COLO668 (cell line): Measurements from ENCODE around the gene SLC25A19.
"Not testable (repeated sequence)": the region's sequence is repeated elsewhere in the genome, so short reads cannot be mapped to it uniquely, and the experiment has no call there.

Experiments used
- DNase-seq: peaks from one replicate; lab custom pipeline; 2025; ENCODE audit not compliant: unreplicated experiment; lab: John Stamatoyannopoulos, UW

Gene SLC25A19

DNA sequence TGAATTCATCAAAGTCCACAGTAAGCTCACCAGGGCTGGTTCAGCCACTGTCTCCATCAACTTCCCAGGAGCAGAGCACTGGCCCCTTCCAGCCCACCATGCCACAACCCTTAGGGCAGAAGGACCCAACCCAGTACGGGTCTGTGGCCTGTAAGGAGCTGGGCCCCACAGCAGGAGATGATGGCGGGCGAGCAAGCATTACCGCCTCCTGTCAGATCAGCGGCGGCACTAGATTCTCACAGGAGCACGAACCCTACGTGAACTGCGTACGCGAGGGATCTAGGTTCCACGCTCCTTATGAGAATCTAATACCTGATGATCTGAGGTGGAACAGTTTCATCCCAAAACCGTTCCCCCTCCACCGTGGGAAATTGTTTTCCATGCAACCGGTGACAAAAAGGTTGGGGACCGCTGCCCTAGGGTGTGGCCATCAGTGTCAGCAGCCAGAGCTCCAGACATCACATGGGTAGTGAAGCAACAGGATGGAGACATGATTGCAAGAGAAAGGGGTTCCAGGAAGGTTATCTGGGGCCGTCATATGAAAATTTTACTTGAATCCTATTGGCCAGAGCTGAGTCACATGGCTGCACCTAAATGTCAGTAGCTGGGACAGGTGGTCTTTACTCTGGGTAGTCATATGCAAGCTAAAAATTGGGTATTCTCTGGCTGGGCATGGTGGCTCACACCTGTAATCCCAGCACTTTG, 12.4 kb upstream of the SLC25A19 start:
- DNase-seq, result no peak

DNA sequence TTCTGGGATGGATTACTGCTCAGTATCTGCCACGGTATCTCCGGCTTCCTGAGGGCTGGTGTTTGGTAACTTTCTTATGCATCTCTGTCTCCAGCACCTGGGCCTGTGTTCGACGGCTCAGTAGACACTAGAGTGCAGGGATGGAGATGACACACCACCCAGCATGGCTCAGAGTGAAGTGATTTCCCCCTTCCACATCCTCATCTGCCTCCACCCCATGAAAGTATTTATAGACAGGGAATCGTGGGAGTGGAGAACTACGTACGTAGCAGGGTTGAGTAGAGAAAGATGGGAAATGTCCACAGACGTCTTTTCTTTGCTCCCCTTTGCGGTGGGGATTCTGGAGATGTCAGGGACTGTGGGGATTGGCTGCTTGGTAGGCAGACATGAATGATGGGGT, 11.8 kb upstream of the SLC25A19 start:
- no peak for DNase-seq

- DNase-seq, result no peak
Observed at GRCh38 chr17:75300280-75300679, 11.0 kb upstream of the SLC25A19 start.

- DNase-seq, result no peak
Observed at GRCh38 chr17:75295201-75296158, 6.2 kb upstream of the SLC25A19 start.

DNA sequence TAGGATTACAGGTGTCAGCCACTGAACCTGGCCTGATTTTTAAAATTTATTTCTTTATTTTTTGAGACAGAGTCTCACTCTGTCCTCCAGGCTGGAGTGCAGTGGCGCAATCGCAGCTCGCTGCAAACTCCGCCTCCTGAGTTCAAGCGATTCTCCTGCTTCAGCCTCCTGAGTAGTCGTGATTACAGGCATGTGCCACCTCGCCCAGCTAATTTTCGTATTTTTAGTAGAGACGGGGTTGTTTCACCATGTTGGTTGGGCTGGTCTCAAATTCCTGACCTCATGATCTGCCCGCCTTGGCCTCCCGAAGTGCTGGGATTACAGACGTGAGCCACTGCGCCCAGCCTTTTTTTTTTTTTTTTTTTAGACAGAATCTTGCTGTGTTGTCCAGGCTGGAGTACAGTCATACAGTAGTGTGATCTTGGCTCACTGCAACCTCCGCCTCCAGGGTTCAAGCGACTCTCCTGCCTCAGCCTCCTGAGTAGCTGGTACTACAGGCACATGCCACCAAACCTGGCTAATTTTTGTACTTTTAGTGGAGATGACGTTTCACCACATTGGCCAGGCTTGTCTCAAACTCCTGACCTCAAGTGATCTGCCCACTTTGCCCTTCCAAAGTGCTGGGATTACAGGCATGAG, 3.7 kb upstream of the SLC25A19 start:
- not testable (repeated sequence) for DNase-seq

GRCh38 chr17:75289832-75290337, 652 bp upstream of the SLC25A19 start:
- peak; percentile 34 for DNase-seq

GRCh38 chr17:75288770-75289114, 491 bp downstream of the SLC25A19 start:
- DNase-seq, result peak; percentile 74

DNA sequence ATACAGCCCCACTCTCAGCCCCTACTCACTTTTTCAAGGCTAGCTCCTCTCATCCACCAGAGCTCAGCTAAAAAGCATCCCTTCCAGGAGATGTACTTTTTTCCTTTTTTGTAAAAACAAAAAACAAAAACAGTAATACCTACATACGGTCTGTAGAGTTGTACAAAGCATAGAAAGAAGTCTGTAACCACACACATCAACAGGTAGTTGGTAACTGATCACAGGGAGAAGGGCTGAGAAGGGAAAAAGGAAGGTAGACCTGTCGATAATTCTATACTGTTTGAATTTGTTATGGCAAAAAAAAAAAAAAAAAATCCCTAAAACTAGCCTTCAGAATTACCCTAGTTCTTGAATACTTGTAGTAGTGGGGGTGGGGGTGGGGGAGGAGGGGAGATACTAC, 874 bp downstream of the SLC25A19 start:
- DNase-seq, result no peak

GRCh38 chr17:75287221-75287620, 2.0 kb downstream of the SLC25A19 start:
- DNase-seq, result no peak

DNA sequence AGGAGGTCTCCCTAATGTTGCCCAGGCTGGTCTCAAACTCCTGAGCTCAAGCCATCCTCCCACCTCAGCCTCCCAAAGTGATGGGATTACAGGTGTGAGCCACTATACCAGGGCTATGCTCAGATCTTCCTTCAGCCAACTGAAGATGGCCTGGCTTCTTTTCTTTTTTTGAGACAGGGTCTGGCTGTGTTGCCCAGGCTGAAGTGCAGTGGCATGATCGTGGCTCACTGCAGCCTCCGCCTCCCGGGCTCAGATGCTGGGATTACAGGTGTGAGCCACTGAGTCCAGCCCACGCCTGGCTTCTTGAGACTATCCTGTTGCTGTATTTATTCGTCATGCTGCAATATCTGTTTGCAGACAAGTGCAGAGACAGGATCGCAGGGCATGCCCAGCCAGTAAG, 4.1 kb downstream of the SLC25A19 start:
- DNase-seq, result no peak

- not testable (repeated sequence) for DNase-seq
Observed at GRCh38 chr17:75280189-75280588, 9.0 kb downstream of the SLC25A19 start.

DNA sequence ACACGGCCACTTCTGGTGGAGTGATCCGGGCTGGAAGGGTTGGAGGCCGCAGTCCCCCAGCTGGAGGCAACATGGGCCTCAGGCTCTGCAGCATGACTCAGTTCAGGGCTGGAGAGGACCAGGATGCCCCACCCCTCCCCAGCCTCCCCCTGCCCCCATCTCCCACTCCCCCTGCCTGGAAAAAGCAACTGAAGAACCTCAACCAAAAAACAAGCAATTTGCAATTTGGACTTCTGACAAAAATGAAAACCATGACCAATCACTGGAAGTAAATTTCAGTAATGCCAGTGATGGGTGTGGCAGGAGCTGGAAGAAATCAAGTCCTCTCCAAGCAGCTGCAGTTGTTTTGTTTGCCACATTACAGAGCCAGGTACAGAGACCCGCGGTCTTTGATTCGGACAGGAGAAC, 11.6 kb downstream of the SLC25A19 start:
- no peak for DNase-seq

DNA sequence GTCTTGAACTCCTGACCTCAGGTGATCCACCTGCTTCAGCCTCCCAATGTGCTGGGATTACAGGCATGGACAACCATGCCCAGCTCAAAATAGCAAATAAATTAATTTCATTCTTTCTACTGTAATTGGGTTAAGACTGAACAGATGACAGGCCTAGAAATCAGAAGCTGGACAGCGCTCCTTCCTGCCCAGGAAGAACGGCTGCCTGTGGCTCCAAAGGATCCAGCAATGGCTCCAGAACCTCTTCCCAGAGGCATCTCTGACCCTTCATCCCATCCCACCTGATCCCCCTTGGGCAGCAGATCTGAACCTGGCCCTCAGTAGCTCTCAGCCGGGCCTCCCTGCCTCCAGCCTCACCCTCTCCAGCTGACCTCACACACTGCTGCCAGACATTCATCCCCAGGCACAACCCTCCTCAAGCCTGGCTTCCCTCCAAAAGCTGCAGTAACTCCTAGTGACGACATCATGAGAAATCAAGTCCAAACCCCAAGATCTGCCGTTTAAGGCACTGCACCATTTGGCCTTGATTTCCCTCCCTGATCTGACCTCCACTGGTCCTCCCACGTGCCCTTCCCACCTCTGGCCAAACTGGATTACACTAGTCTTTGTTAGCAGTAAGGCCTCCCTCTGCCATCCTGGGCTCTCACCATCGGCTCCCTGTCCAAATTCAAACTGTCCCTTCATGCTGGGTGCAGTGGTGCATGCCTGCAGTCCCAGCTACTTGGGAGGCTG, 15.1 kb downstream of the SLC25A19 start:
- no peak for DNase-seq

GRCh38 chr17:75272848-75273184, 16.4 kb downstream of the SLC25A19 start:
- no peak for DNase-seq

GRCh38 chr17:75271955-75272847, 17.0 kb downstream of the SLC25A19 start:
- DNase-seq, result peak; percentile 7

DNA sequence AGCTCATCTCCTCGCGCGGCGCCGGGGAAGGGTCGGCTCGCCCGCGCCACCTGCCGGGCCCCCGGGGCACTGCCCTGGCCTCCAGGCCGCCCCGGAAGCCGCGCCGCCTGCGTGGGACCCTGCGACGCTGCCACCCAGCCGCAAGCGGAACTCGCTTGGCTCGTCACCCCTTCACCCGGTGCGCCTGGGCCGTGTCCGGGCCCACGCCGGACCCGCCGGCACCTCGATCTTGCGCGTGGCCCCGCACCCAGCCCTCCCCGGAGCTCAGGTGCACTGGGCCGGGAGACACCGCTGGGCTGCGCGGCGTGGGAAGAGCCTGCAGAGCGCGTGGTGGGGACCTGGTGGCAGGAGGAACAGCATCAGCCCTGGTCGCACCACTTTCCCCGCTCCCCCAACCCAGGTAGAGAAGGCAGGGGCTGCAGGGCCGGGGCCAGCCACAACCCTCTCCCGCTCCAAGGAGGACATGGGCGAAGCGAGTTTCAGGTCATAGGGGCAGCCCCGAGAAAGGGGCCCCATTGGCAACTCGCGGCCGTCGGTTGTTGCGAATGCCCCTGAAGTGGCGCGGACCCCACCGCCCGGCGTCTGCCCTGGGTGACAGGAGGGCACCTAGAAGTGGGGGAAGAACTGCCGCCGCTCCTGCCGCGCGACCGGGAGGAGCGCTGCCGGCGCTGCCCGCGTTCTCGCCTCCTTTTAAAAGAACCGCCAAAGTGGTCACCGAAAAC, 17.8 kb downstream of the SLC25A19 start:
- DNase-seq, result peak; percentile 91

DNA sequence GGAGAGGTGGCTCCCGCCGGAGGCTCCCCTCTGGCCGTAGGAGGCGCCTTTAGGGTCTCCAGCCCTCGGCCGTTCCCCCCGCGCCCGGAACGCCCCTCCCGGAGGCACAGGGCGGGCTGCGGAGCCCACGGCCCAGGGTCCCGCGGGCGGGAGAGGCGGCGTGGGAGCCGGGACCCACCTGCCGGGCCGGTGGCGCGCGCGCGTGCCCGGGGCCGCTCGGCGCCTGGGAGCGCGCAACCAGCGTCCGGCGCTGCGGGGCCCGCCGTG, 18.3 kb downstream of the SLC25A19 start, which contains the start of gene MIF4GD:
MIF4GD (minus strand) TSS at position 266 of the 267 bp plus-strand sequence. CDS start 1,036 bp downstream, outside the sequence.
- no peak for DNase-seq

GRCh38 chr17:75270218-75270965, 18.8 kb downstream of the SLC25A19 start:
- peak; percentile 61 for DNase-seq

- no peak for DNase-seq
Observed at GRCh38 chr17:75269844-75270217, 19.4 kb downstream of the SLC25A19 start.
